A204.1 (cell line): Measurements from ENCODE around the gene SLC37A1.

Experiments
- FAIRE-seq: peaks from 2 replicates; lab custom pipeline; 2012; peaks lifted over from hg19 to GRCh38; lab: Jason Lieb, UNC

Gene SLC37A1

DNA sequence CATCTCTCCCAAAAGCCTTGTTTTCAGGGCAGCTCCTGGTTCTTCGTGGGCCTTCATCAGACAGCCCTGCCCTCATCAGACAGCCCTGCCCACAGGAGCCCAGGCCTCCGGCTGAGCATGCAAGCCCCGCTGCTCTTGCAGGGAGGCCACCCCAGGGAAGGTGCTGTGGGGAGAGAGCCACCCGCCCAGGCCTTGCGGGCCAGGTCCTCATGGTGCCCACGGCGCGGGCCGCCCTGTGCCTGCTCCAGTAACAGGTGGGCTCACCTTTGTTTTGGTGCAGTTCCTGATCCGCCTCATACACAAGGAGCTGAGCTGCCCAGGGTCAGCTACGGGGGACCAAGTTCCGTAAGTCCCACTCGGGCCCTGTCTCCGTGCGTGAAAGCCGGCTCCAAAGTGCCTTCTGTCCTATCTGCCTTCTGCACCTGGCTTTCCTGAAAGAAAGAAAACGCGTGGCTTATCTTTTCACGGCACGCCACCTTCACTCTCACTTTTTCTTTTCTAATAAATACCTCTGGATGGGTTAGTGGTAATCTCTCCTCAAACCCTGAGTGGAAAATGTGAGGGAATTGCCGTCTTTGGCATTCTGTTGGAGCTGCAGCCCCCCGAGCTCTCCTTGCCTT is 65.9 kb downstream of the SLC37A1 start:
- no peak for FAIRE-seq

DNA sequence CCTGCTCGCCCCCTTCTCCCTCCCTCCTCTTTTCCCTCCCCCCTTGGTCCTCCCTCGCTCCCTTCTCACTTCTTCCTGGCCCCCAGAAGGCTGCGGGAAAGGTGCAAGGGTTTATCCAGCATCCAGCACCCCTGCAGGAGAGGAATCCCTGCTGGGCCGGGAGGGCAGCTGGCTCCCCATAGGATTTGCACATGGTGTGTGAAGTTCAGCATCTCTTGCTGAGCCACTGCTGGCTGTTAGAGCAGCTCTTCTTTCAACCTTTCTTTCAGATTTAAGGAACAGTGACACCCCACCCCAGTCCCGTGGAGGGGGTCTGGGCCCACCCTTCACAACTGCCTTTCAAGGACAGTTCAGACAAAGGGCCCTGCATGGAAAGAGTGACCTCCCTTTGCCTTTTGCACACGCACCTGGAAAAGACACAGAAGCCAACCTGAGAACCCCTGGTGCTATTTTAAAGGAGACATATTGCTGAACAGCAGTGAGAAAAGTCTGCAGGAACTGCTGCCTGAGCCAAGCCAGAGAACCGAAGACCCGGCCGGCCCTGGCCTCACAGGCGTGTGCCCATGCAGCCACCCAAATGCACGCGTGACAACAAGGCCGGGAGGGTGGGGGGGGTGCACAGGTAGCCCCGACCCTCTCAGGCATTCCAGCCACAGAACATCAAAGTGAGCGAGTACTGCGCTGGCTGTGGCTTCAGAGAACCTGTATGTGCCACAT is 66.6 kb downstream of the SLC37A1 start:
- no peak for FAIRE-seq

DNA sequence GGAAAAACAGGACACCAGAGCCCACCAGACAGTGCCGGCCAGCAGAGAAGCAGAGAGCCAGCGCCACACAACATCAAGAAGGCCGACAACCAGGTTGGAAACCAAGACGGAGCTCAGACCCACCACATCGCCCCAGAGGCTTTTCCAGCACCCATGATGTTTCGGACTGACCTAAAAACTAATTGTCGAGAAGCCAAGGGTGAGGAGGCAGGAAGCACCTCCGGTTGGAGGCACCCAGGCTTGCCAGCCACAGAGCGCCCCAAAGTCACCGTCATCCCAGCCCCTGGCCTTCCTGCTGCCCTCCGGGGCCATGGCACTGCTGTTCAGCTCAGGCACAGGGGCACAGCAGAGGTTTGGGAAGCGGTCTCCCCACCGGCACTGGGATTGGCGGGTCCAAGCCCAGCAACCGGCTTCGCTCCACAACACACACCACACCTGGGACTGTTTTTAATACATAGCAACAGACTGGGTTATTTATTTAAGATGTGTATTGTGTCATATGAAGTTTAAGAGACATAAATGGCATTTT is 67.2 kb downstream of the SLC37A1 start:
- no peak for FAIRE-seq

DNA sequence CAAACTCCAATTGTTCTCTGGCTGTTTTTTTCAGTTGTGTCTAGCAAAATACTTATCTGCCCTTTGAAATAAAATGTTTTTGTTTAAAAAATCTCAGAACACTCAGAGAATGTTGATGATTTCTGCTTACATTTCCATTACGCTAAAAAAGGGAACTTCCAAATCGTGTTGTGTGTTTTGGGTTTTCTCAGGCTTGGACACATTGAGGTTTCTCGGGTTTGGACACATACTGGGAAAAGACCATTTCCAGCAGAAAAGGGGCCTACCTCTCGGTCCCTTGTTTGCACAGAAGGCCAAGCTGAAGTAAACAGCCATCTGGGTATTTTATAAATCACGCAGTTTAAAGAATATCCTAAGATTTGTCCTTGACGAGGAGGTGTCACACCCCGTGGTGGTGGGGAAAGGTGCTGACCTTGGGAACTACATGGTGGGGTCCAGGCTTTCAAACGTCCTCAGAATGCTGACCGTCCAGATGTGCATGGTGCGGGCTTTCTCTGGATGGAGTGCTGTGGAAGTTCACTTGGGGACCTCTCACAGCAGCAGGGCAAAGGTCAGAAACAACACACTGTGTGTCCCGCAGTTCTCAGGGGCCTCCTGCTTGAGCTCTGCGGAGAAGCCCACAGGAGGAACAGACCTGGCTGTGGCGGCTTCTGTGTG is 67.8 kb downstream of the SLC37A1 start:
- FAIRE-seq = no peak

DNA sequence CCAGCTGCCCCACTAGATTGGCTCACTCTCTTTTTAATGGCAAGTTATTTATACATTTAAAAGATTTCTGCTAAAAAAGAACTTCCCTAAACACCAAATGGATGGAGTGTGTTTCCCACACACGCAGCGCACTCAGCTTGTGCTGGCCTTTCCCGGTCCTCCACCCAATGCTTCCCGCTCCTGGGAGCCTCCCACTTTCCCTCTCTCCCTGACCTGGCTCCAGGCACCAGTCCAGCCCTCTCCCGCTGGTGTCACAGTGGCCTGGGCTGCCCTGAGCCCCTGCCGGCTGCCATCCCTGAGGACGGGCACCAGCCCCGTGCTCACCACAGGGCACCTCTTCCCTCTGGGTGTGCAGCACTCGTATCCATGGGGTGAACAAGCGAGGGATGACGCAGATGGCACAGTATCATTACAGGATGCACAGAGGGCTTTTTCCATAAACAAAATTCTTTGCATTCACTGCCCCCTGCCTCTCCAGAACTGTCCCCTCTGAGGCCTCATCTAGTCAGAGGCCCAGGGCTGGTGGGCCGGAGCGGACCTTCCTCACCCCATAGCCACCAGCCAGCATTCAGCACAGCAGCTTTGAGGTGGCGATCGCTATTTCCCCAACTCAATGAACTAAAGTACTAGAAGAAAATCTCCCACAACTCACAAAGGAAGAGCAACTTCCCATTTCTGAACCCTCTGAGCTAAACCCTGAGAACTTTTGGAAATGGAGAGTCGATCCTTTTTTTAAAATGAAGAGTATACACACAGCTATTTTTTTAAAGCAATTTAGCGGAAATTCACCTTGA is 68.5 kb downstream of the SLC37A1 start:
- no peak for FAIRE-seq

DNA sequence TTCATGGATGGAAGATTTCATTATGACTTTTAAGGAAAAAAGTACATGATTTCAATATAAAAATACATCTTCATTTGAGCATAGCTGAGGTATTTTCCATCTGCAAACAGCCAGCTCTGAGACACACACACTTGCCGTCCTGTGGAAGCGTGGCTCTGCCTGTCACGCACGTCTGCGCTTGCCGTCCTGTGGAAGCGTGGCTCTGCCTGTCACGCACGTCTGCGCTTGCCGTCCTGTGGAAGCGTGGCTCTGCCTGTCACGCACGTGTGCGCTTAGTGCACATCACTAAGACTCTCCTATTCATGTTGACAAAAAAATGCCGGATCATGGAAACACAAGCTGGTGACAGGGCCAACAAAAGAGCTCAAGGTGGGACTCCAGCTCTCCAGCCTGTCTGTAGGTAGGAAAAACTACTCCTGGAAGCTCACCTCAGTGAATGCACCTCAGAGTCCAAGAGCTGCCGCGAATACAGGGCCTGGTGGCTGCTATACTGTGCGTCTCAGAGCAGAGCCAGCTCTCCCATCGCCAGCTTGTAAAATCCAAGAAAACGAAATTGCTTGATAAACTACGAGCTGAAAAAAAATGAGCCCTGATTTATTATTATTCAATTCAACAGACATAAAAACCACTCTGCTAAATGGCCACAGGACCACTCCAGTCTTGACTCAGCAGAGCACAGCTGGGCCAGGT is 69.3 kb downstream of the SLC37A1 start:
- no peak for FAIRE-seq

DNA sequence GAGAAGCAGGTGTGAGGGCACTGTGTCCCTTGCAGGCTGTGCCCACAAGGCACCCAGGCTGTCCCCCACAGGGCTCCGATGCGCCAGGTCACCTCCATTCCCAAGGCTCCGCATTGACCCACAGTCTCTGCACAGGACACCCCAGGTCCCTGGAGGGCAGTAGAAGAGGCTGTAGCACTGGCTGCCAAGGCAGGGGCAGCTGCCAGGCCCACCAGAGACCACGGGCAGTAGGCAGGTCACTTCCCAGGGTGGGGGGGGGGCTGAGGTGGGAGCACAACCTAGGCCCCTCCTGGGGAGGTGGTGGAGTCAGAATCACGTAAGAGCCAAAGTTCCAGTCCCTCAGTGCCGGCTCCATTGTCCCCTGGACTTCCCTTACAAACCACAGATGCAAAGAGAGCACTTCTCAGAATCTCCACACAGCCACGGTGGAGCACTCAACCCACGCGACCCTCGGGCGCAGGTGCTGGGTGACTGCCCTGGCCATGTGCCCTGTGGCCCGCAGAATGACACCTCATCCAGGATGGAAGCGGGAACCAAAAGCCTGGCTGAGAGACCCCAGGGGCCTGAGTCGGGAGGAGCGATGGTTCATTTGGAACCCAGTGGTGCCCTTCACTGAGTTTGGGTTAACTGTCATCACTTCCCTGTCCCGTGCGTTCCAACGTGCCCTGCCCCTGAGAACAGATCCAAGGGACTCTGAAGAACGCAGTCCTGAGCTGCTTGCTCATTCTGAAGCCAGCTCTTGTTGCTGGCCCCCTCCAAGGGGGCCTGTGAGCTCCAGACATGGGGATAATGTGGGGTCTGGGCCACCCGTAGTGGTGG is 70.0 kb downstream of the SLC37A1 start:
- no peak for FAIRE-seq

DNA sequence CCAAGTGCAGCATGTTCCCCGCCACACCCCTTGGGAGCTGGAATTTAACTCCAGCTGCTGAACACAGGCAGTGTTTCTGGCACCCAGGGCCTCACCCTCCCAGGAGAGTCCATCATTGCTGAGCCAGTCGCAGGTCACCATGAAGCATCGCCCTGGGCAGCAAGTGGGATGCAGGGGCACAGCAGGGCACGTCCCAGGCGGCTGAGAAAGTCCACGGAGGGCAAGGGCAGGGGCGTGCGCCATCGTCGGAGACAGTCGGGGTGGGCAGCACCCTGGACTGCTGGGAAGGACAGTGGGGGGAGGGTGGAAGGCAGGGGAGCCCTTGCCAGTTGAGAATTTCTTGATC is 70.6 kb downstream of the SLC37A1 start:
- no peak for FAIRE-seq

DNA sequence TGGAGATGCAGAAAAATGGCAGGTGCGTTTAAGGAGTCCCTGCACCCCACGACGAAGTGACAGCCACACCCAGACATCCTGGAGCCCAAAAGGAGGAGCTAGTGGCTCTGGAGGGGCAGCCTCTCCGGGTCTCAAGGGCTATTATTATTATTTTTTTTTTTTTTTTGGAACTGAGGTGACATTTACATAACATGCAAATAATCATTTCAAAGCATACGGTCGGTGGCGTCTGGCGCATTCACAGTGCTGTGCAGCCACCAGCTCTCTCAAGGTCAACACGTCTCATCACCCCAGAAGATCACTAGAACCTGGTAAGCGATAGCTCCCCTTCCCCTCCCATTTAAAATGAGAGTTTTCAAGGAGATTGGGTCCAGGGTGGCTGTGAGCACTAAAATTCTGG is 72.2 kb downstream of the SLC37A1 start:
- FAIRE-seq = no peak

DNA sequence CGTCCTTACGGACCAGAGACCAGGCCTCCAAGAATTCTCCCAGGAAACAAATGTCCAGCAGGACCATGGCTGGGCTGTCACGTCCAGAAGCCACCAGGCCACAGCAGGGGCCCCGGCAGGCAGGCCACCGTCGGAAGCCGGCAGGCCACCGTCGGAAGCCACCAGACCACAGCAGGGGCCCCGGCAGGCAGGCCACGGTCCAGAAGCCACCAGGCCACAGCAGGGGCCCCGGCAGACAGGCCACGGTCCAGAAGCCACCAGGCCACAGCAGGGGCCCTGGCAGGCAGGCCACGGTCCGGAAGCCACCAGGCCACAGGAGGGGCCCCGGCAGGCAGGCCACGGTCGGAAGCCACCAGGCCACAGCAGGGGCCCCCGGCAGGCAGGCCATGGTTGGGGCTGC is 72.8 kb downstream of the SLC37A1 start:
- FAIRE-seq = no peak

DNA sequence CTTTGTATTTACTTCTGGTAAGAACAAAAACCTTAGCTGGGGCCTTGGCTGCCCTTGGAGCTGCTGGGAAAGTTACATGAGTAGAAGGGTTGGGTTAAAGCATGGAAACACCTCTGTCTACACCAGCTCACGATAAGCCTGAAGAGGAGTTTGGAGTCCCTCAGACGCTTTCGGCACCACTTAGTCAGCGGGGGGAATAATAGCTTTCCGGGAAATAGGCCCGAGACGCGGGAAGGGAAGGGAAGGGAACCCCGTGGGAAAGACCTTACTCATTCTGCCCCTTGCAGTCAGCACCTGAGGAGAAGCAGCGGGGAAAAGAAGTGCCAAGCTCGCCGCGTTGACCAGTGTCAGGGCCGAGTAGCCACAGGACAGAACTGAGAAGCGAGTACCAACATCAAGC is 73.4 kb downstream of the SLC37A1 start:
- FAIRE-seq = no peak

DNA sequence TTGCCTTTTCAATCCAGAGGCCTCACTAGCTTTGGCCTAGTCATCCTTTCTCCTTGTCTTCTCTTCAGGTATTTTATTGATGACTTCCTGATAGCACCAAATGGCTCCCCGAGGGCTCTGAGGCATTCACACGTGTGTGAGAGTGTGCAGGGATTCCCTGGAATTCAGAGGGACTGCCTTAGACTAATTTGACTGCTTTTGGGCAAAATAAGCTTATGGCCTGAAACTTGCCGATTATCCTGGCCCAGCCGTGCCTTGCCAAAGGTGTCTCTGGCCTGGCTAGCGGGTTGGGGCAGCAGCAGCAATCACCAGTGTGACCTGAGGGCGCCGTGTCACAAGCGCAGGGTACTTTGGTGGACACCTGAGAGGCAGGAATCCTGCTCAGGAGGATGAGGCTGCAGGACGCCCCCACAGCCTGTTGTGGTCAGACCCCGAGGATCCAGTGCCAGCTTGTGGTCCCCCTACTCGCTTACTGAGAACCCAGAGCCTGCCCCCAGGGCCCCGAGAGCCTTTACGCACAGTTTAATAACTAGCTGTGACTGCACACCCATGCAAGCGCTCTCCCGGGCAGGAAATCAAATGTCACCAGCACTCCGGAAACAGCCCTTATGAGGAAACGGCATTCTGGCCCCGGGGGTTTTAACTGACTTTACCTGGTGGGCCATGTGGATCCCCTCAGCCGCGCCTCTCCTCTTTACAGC is 76.9 kb downstream of the SLC37A1 start:
- FAIRE-seq = no peak

DNA sequence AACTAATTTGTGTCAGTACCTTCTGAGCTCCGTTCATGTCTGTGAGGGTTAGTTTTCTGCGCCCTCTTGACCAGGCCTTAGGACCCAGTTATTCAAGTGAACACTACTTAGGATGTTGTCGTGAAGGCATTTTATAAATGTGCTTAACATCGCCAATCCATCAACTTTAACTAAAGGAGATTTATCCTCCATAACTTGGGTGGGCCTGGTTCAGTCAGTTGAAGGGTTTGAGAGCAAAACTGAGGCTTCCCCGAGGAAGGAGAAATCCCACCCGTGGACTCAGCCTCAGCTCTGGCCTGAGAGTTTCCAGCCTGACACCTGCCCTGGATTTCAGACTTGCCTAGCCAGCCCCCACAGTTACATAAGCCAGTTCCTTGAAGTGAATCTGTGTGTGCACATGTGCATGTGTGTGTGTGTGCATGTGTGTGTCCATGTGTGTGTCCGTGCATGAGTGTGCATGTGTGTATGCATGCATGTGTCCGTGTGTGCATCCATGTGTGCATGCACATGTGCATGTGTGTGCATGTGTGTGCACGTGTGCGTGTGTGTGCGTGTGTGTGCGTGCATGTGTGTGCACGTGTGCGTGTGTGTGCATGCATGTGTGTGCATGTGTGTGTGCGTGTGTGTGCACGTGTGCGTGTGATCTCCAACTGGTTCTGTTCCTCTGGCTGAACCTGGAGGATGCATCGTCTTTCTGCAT is 77.7 kb downstream of the SLC37A1 start:
- FAIRE-seq = no peak

DNA sequence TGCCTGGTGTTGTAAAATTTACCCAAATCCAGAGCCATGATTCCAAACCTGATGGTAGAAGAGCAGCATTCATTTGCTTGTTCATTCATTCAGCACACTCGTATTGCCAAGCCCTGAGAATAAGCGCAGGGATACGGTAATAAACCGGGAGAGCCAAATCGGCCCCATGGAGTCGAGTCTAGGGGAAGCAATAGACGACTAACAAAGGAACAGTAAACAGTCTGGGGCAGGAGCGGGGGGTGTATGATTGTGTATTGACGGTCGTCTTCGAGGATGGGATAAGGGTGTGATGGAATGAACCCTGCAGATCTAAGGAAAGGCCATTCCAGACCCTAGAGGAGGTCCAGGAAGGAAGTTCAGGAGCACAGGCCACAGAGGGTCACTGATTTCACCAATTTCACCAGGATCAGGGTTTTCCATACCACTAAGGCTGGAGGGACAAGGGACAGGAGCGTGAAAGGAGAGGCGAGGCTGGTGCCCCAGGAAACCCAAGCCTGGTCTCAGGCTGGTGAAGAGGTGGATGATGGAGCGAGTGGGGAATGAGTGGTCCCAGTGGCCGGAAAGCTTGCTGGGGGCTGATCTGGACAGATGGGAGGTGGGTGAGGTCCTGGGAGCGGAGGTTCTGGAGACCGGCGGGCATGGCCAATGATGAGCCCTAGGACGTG is 78.6 kb downstream of the SLC37A1 start:
- no peak for FAIRE-seq

DNA sequence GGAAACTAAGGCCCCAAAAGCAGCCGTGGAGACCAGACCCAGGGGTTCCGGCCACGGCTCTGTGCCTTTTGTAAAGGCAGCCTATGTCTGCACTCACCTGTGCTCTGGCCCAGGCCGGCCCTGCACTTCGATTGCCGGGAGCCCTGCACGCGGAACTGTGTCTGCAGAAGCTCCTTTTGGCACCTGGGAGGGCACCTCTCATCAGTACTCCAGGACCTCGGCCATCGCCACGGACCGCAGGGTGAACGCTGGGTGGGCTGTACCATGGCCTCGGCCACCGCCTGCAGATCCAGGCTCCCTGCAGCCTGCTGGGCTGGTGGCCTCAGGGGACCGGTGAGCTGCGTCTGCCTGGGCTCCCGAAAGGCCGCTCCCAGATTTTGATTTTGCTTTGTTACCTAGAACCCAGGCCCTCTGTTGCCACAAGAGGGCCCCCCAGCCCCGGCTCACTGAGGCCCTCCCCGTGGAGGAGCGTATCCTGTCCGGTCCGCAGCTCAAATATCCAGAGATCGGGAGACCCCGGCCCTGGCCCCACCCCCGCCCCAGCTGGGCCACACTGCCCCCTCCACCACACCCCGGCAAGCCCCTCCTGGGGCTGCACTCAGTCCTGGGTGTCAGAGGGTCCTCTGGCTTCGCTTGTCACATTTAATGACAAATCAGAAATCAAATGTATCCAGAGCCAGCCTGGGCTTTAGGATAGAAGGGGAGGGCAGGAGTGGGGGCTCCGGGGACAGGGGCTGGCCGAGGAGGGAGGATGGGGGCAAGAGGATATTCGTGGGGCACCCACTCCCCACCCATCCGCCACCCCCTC is 79.6 kb downstream of the SLC37A1 start:
- no peak for FAIRE-seq

DNA sequence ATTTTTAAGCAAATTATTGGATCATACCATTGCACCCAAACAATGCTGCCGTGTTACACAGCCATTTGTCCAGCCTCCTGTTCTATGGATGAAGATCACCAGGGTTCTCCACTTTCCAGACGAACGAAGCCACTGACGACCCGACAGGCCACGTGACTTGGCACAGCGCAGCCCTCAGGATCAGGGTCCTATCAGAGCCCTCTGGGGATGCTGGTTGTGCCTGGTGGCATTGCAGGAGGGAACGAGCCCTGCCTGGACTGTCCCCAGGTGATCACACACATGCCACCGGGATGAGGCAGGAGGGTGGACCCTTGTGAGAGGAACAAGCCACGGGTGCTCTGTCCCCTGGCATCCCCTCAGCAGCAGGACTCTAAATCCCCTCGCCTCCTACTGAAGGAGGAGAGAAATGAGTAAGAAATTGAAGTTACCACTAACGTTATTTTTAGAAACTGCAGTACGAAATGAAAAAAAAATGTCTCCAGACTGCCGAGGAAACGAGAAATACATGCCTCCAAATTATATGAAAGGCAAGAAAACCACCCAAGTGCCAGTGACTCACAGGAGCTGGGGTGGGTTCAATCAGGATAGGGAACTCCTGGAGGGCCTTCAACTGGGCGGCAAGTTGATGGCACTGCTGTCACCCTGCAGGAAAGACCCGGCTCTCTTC is 81.1 kb downstream of the SLC37A1 start:
- no peak for FAIRE-seq

DNA sequence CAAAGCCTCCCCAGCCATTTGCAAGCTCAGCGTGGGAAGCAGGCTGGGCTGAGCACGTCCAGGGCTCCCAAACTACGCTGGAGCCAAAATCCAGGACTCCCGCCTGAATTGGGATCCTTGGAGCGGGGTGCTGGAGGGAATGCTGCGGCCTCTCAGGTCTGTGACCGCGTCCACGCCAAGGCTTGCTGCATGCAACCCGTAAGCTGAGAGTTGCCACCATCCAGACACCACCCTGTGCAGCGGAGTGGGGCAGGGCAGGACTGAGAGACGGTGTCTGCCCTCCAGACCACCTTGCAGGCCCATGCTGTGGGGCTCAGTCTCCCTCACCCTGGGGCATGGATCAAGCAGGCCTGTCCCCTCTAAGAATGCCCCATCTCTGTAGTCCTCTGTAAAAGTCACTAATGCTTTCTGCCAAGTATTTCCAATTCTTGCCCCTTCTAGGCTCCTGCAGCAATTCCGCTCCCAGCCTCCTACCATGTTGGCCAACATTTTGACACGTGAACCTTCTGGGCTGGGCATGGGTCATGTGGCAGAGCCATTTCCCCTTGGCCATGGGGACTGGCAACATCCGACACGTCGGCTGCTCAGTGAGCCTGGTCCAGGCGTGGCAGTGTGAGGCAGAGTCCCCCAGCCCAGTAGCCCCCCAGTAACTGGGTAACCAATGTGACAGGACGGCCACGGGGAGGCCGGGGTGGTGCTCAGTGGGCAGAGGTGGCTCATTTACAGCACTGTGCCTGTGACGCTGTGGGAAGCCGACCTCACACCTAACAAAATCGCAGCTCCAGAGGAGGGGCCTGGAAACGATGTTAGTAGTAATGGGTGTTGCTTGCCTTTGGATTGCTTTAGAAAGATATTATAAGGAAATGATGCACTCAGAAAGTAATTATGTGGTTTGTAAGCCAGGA is 81.9 kb downstream of the SLC37A1 start:
- FAIRE-seq = no peak
